GM19035 (cell line): Measurements from ENCODE around the gene TAF1D.
A peak's percentile ranks its signal among the peaks of the same experiment; 100 is the strongest.

Experiments
- ATAC-seq: cut with Tn5 transposase; IDR thresholded peaks from one replicate; pipeline ENCODE4 v1.9.1; 2021; ENCODE audit not compliant: unreplicated experiment

The TAF1D gene

DNA sequence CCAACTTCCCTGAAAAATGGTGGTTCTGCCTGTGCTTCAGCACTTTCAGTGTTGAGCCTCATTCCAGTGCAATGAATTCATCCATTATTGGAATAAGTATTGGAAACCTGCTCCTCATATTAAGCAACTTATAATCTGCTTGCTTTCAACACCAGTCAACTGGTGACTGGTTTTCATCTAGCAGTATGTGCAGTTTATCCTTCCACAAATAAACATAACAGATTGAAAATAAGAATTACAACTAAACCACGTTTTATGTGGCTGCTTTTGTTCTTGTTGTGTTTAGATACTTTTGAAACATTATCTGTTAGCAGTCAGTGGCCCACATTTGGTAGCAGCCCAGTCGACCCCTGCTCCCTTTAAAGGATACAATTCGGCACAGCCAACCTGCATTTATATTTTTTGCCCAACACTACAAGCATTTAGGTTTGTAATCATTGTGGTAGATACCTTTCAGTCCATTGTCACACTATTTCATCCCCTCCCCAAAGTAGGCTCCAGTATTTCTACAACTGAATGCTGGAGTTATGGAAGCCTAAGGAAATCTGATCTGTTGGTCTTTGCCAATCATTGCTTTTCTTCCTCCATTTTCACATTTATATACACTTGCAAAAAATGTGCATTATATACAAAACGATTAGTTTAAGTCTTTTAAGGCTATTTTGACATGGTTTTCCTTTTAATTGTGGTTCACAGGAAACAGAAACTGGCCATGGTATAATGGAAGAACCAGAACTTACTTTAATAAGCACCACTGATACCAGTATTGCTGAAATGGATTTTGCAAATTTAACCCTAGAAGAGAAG is 13.1 kb downstream of the TAF1D start:
- no peak for ATAC-seq

DNA sequence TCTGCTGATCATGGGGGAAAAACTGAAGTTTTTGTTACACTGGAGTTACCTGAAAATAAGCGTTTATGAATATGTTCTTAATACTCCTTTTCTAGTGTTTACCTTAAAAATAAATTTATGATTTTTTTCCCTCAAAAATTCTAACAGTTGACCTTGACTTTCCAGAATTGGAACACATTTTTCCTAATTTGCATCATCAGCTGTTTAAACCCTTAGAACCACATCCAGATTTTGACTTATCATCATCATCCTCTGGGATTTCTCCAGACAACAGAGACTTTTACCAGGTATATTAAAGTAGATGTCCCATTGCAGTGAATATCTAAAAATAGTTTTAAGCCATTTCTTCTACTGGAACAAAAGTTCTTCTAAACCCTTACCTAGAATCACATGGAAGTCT is 17.2 kb downstream of the TAF1D start:
- no peak for ATAC-seq

DNA sequence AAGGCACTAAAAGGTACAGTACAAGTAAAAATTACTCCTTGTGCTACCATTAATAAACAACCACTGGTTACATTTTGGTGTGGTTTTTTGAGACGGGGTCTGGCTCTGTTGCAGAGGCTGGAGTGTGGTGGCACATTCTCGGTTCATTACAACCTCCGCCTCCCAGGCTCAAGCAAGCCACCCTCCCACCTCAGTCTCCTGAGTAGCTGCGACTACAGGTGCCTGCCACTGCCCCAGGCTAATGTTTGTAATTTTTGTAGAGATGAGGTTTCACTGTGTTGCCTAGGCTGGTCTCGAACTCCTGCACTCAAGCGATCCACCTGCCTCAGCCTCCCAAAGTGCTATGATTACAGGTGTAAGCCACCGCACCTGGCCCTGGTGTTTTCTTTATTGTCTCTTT is 20.8 kb downstream of the TAF1D start:
- ATAC-seq = no peak

- no peak for ATAC-seq
These were observed 22.0 kb downstream of the TAF1D start for GRCh38 chr11:93719310-93719709.

GRCh38 chr11:93718057-93718563 is 23.2 kb downstream of the TAF1D start:
- peak; percentile 82 for ATAC-seq

DNA sequence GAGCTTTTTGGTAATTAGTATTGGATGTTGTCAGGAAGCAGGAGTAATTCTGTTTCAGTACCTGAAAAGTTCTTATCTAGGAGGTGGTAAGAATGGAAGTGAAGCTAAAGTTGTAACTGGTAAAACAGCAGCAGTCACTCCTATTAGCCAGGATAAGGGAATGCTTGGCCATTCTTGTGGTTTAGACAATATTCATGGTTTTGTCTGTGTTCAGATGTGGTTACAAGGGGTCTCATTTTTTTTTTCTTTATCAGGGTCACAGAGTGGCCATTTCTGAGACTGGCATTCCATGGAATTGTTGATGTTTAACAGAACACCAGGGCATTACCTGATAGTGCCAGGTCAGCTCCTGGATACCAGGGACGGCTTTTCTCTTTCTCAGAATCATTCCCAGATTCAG is 23.8 kb downstream of the TAF1D start:
- no peak for ATAC-seq

- no peak for ATAC-seq
These were observed 25.4 kb downstream of the TAF1D start for GRCh38 chr11:93715797-93716396.

GRCh38 chr11:93712678-93713077 is 28.6 kb downstream of the TAF1D start:
- ATAC-seq = no peak

DNA sequence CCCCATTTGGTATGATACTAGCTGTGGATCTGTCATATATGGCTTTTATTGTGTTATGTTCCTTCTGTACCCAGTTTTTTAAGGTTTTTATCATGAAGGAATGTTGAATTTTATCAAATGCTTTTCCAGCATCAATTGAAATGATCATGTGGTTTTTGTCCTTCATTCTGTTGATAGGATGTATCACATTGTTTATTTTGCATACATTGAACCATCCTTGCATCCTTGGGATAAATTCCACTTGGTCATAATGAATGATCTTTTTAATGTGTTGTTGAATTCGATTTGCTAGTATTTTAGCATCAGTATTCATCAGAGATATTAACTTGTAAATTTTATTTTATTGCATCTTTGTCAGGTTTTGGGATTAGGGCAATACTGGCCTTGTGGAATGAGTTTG is 31.1 kb downstream of the TAF1D start:
- no peak for ATAC-seq

DNA sequence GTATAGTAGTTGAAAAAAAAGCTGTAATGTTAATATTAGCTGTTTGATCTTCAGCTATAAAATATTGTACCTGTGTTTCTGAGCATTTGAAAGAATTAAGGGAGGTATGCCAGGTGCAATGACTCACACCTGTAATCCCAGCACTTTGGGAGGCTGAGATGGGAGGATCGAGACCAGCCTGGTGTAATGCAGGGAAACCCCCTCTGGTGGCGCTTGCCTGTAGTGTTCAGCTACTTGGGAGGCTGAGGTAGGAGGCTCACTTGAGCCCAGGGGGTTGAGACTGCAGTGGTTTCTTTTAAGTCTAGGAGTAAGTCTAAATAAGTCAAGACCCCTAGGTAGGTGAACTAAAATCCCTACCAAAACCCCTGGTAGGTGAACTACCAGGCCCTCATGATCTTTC is 37.1 kb downstream of the TAF1D start:
- ATAC-seq = no peak

DNA sequence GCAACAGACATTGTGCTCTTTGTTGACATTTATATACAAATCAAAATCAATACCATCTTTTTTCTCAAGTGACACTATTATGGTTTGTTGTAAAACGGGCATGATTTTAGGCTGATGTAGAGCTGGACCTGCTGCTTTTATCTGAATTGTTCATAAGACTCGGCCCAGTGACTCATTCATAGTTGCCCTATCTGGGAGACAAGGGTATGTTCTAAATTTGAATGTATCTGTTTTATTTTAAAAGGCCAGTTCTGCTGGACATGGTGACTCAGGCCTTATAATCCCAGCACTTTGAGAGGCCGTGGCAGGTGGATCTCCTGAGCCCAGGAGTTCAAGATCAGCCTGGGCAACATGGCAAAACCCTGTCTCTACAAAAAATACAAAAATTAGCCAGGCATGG is 40.5 kb downstream of the TAF1D start:
- ATAC-seq = no peak

- no peak for ATAC-seq
These were observed 43.7 kb downstream of the TAF1D start for GRCh38 chr11:93697611-93698010.

GRCh38 chr11:93694557-93694956 is 46.7 kb downstream of the TAF1D start:
- no peak for ATAC-seq

DNA sequence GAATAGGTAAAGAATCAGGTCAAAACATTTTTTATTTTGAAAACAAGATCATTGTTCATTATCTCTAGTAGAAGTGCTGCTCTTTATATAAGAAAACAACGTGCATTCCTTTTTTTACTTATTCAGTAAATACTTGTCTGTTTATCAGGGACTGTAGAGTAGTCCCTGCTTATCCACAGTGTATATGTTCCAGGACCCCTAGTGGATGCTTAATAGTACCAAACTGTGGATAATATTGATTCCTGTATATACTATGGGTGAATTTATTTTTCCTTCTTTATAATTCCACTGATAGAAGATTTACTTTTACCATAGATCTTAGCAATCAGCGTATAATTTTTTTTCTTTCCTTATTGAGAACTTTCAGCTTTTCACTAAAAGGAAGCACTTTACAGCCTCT is 47.2 kb downstream of the TAF1D start:
- no peak for ATAC-seq

GRCh38 chr11:93689240-93689639 is 52.1 kb downstream of the TAF1D start:
- peak; percentile 74 for ATAC-seq

- ATAC-seq = no peak
These were observed 54.5 kb downstream of the TAF1D start for GRCh38 chr11:93686812-93687211.

GRCh38 chr11:93686226-93686625 is 55.1 kb downstream of the TAF1D start:
- no peak for ATAC-seq
